Psoas muscle (tissue), 8 donors: ENCODE measurements around the gene CHCHD1. TPM values are rescaled to one million over a fixed set of nuclear protein-coding genes. Genes with fewer than 3 reads are reported as not detected.

ENCODE experiments used
- ATAC-seq, 4 donors: fragments of 200-7000 bp; cut with Tn5 transposase; one replicate each; pipeline ENCODE4 v1.9.1; 2020; ENCODE audit warnings: moderate library complexity in 3 of 4, mild to moderate bottlenecking in 2 of 4
- DNase-seq, 2 donors: peaks; one replicate each; pipeline ENCODE4 v3.0.0-alpha.2; 2020
- H3K27ac ChIP-seq: fragments of 200-600 bp; one replicate; pipeline ENCODE4 v1.8.0; 2022
- H3K27me3 ChIP-seq, 3 donors: fragments of 200-600 bp in 1 of 3; one replicate each; pipeline versions ENCODE4 v1.6.1 to v1.8.0; 2013 to 2022; ENCODE audit warnings: low read length in 2 of 3, mild to moderate bottlenecking in 2 of 3, moderate library complexity in 1 of 3; ENCODE audit not compliant: insufficient read depth in 3 of 3
- H3K36me3 ChIP-seq, 2 donors: fragments of 200-600 bp in 1 of 2; one replicate each; pipeline versions ENCODE4 v1.6.1 to v1.8.0; 2013 to 2022; ENCODE audit warnings: low read depth in 1 of 2, mild to moderate bottlenecking in 1 of 2, moderate library complexity in 1 of 2; ENCODE audit not compliant: insufficient read depth in 1 of 2
- H3K4me1 ChIP-seq: fragments of 200-600 bp; one replicate; pipeline ENCODE4 v1.8.0; 2022
- H3K4me3 ChIP-seq: fragments of 200-600 bp; one replicate; pipeline ENCODE4 v1.8.0; 2022; ENCODE audit warnings: mild to moderate bottlenecking
- H3K9me3 ChIP-seq: fragments of 200-600 bp; one replicate; pipeline ENCODE4 v1.8.0; 2022
- CTCF ChIP-seq: fragments of 200-600 bp; IDR thresholded peaks from one replicate; pipeline ENCODE4 v1.8.0; 2022; ENCODE audit warnings: antibody characterized with exemption
- WGBS, 3 donors: extraction: QIAGEN DNeasy Blood & Tissue Kit; methylation state at CpG; one replicate each; pipeline versions ENCODE4 v1.1.6 to v1.1.7; 2013; 5-methylcytosine and 5-hydroxymethylcytosine counted together
- intact Hi-C, 2 donors: fragments of 100-400 bp; cut with DNase I; formaldehyde crosslinking; loops; one replicate each; pipeline versions ENCODE4 v1.11.0 to v1.14.2; 2022
- polyA plus RNA-seq, 3 donors: library from polyadenylated mRNA; stranded (reverse); fragments of 200-250 nt; gene quantifications; one replicate each; pipeline ENCODE4 v1.2.3, GENCODE V29; 2013
- total RNA-seq, 4 donors: library from RNA; stranded (reverse); fragmentation: NEBNext Ultra II Directional in 2 of 4; extraction: Animal tissue kit (Norgen Biotek cat#: 25700) in 2 of 4; gene quantifications; one replicate each; pipeline versions ENCODE4 v1.2.1 to v1.2.4, GENCODE V29; 2021 to 2023
- donor health status: healthy with polysubstance abuse.
- donor health status: DM: no; HTN: no; CAD: no; lungs with moderate emphysema.
- donor health status: Bipolar disorder and iron deficiency.
- donor health status: healthy.
- donor health status: DM: yes; HTN: yes; CAD: no.
- donor health status: DM: no; HTN: no; CAD: no.
- donor health status: DM: no; HTN: no; CAD: no.
- donor health status: DM: yes; HTN: yes; CAD: no.

The CHCHD1 gene
- total and polyA plus RNA-seq, 7 donors: 19.9 to 98.7 (median 30.9) TPM

DNA sequence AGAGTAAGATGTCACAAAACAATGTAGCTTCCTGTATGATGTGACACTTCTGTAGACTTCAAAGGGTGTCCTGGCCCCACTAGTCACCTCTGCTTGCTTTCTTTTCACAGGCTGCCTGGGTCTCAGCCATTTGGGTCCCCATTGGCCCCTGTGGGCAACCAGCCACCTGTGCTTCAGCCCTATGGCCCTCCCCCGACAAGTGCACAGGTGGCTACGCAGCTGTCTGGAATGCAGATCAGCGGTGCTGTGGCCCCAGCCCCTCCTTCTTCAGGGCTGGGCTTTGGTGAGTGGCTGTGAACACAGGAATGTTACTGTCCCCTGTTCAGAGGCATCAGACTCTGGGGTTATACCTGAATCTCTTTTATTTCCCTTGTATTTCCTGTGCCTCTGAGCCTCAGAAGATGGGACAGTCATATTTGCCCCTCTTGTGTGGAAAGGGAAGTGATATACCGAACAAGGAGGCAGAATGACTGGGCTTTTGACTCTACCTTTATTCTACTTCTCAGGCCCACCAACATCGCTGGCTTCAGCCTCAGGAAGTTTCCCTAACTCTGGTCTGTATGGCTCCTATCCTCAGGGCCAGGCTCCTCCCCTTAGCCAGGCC, 22.2 kb upstream of the CHCHD1 start:
- TF ChIP-seq CTCF: no peak
- Histone ChIP-seq H3K4me3 (no peak overlapping the region), H3K36me3 (peaks cover 29 to 84% of the 10 kb centered on the region in 2 donors), H3K27me3 (no peaks in the 10 kb centered on the region), H3K9me3 (no peaks in the 10 kb centered on the region), H3K4me1 (no peaks in the 10 kb centered on the region), H3K27ac (no peak overlapping the region)
- ATAC-seq (no peak), DNase-seq (no peak)
- intact Hi-C loops: no loop called here
- WGBS, 3 donors: 54 to 61% (median 57%) methylated on average over 5 of the region's 5 CpGs

DNA sequence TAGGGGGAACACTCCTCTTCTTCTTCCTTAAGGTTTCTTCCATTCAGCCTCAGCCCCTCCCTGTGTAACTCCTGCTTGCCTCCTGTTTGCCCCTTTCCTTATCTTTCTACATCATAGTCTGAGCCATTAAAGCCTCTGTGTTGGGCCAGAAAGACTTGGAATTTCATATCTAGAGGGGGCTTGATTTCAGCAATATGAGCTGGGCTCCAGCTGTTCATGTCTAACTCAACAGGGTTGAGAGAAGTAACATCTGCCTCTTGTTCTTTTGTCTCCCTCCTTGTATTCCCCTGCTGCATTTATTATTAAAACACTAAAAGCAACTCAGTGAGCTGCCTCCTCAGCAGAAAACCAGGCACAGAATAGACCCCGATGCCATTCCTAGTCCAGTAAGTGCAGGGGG, 20.1 kb upstream of the CHCHD1 start:
- H3K4me3 ChIP-seq: no peak overlapping the region
- H3K27ac ChIP-seq: no peak overlapping the region
- ATAC-seq: no peak
- H3K9me3 ChIP-seq: no peaks in the 10 kb centered on the region
- 42 to 63% (median 56%) methylated on average over 1 of the region's 1 CpG for WGBS, 3 donors
- H3K27me3 ChIP-seq: no peaks in the 10 kb centered on the region
- peaks cover 31 to 86% of the 10 kb centered on the region in 2 donors for H3K36me3 ChIP-seq
- intact Hi-C loops: no loop called here
- DNase-seq: no peak
- TF ChIP-seq CTCF: no peak
- no peaks in the 10 kb centered on the region for H3K4me1 ChIP-seq

GRCh38 chr10:73762915-73763314, 18.9 kb upstream of the CHCHD1 start:
- Histone ChIP-seq H3K27me3 (no peaks in the 10 kb centered on the region), H3K27ac (no peak overlapping the region), H3K4me3 (no peak overlapping the region), H3K4me1 (no peaks in the 10 kb centered on the region), H3K36me3 (peaks cover 31 to 97% of the 10 kb centered on the region in 2 donors), H3K9me3 (no peaks in the 10 kb centered on the region)
- intact Hi-C loops: no loop called here
- DNase-seq (no peak), ATAC-seq (no peak)
- WGBS, 3 donors: 66 to 81% (median 78%) methylated on average over 2 of the region's 2 CpGs
- no peak for TF ChIP-seq CTCF

GRCh38 chr10:73763343-73763742, 18.5 kb upstream of the CHCHD1 start:
- WGBS, 3 donors: 70 to 79% (median 74%) methylated on average over 2 of the region's 2 CpGs
- DNase-seq (no peak), ATAC-seq (no peak)
- Histone ChIP-seq H3K27ac (no peak overlapping the region), H3K9me3 (no peaks in the 10 kb centered on the region), H3K4me1 (no peaks in the 10 kb centered on the region), H3K4me3 (no peak overlapping the region), H3K27me3 (no peaks in the 10 kb centered on the region), H3K36me3 (peaks cover 31 to 99% of the 10 kb centered on the region in 2 donors)
- TF ChIP-seq CTCF: no peak
- intact Hi-C loops: no loop called here

DNA sequence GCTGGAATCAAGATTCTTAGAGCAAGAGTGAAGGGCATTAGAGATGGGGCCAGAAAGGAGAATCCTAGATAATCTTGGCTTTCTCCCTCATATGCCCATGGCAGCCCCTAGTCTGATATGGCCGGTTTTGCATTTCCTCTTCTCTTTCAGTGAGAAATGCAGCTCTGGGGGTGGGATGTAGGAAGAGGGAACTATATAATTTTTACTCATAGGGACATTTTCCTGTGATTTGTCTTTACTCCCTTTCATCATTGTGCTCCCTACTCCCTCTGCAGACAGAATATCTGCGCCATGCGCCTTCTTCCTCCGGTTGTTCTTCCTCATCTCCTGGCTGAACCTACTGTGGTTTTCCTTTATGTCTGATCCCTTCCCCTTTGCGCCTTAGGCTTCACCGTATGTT, 16.8 kb upstream of the CHCHD1 start:
- 93 to 96% (median 94%) methylated on average over 6 of the region's 6 CpGs for WGBS, 3 donors
- H3K36me3 ChIP-seq: peaks cover 31 to 100% of the 10 kb centered on the region in 2 donors
- DNase-seq (no peak), ATAC-seq (no peak)
- H3K27ac ChIP-seq: no peak overlapping the region
- H3K4me3 ChIP-seq: no peak overlapping the region
- no peaks in the 10 kb centered on the region for H3K27me3 ChIP-seq
- H3K4me1 ChIP-seq: no peaks in the 10 kb centered on the region
- H3K9me3 ChIP-seq: no peaks in the 10 kb centered on the region
- intact Hi-C loops: no loop called here
- TF ChIP-seq CTCF: no peak
